PC-3 (cell line): ENCODE measurements around the gene TDRD7. TPM values are rescaled to one million over a fixed set of nuclear protein-coding genes. Genes with fewer than 3 reads are reported as not detected.

ENCODE experiments used
- ATAC-seq: fragments of 200-7000 bp; cut with Tn5 transposase; 2 replicates; pipeline ENCODE4 v1.9.1; 2020; ENCODE audit warnings: mild to moderate bottlenecking, moderate library complexity
- BruUV-seq: library from RNA; stranded (reverse); fragments of 400-500 nt; replicated peaks from 2 replicates; lab custom pipeline; 2021; lab: Mats Ljungman, UMichigan
- CTCF ChIA-PET: fragments of 300-600 bp; sonication (Branson Sonifier 250); formaldehyde crosslinking; loops from one replicate; lab custom pipeline; 2022; ENCODE audit warnings: antibody characterized with exemption; lab: Charles Lee
- POLR2A ChIA-PET: fragments of 300-600 bp; sonication (Branson Sonifier 250); formaldehyde crosslinking; loops from one replicate; lab custom pipeline; 2022; ENCODE audit warnings: antibody characterized with exemption; ENCODE audit not compliant: unreplicated experiment; lab: Charles Lee
- DNase-seq: peaks from one replicate; pipeline ENCODE4 v3.0.0-alpha.2; 2015
- H2AFZ ChIP-seq: fragments of 300-600 bp; sonication (generic); 2 replicates; pipeline ENCODE4 v1.6.0; 2016; ENCODE audit warnings: antibody characterized with exemption, low read length
- H3F3A ChIP-seq: fragments of 300-600 bp; sonication (generic); one replicate; pipeline ENCODE4 v1.6.0; 2017; ENCODE audit warnings: antibody characterized with exemption, low read length, control low read depth, mild to moderate bottlenecking; ENCODE audit not compliant: unreplicated experiment
- H3K27ac ChIP-seq: fragments of 300-600 bp; sonication (generic); 2 replicates; pipeline ENCODE4 v1.5.1; 2016; ENCODE audit warnings: mild to moderate bottlenecking, low read length
- H3K27me3 ChIP-seq: fragments of 300-600 bp; sonication (generic); 2 replicates; pipeline ENCODE4 v1.6.1; 2016; ENCODE audit warnings: low read length, mixed read lengths
- H3K36me3 ChIP-seq: fragments of 300-600 bp; sonication (generic); 2 replicates; pipeline ENCODE4 v1.6.1; 2016; ENCODE audit warnings: low read depth, mixed run types, low read length, mixed read lengths
- H3K4me1 ChIP-seq: fragments of 300-600 bp; sonication (generic); 2 replicates; pipeline ENCODE4 v1.5.1; 2016; ENCODE audit warnings: low read length; ENCODE audit not compliant: insufficient read depth
- H3K4me2 ChIP-seq: fragments of 300-600 bp; sonication (generic); 2 replicates; pipeline ENCODE4 v1.6.0; 2016; ENCODE audit warnings: low read length
- H3K4me3 ChIP-seq: fragments of 300-600 bp; sonication (generic); 2 replicates; pipeline ENCODE4 v1.5.1; 2016; ENCODE audit warnings: mild to moderate bottlenecking, low read length, mixed read lengths
- H3K79me2 ChIP-seq: fragments of 300-600 bp; sonication (generic); 2 replicates; pipeline ENCODE4 v1.6.1; 2017; ENCODE audit warnings: low read length, mixed read lengths
- H3K9ac ChIP-seq: fragments of 300-600 bp; sonication (generic); 2 replicates; pipeline ENCODE4 v1.6.0; 2016; ENCODE audit warnings: mild to moderate bottlenecking, low read length
- H3K9me2 ChIP-seq: fragments of 300-600 bp; sonication (generic); replicated peaks from 2 replicates; pipeline ENCODE4 v1.6.1; 2016; ENCODE audit warnings: mixed run types, low read length, mixed read lengths
- H3K9me3 ChIP-seq: fragments of 300-600 bp; sonication (generic); 2 replicates; pipeline ENCODE4 v1.6.1; 2016; ENCODE audit warnings: low read length, mixed read lengths
- H4K20me1 ChIP-seq: fragments of 300-600 bp; sonication (generic); 2 replicates; pipeline ENCODE4 v1.6.1; 2016; ENCODE audit warnings: low read length, mixed read lengths
- EZH2 ChIP-seq: fragments of 300-600 bp; sonication (generic); IDR thresholded peaks from one replicate; pipeline ENCODE4 v1.6.1; 2017; ENCODE audit warnings: antibody characterized with exemption, mild to moderate bottlenecking, low read length; ENCODE audit not compliant: unreplicated experiment
- EZH2phosphoT487 ChIP-seq: fragments of 300-600 bp; sonication (generic); IDR thresholded peaks from 2 replicates; pipeline ENCODE4 v1.6.1; 2018; ENCODE audit warnings: mild to moderate bottlenecking, antibody characterized with exemption, low read length, borderline replicate concordance
- intact Hi-C: fragments of 100-400 bp; cut with micrococcal nuclease; formaldehyde crosslinking; loops from 2 replicates; pipeline ENCODE4 v1.9.0; 2023
- total RNA-seq: library from RNA; depleted of rRNA; stranded (reverse); fragments of >200 nt; gene quantifications from 2 replicates; pipeline ENCODE4 v1.2.3, GENCODE V29; 2014
- TF ChIP-seq, protein P1 (sequence below): fragments of 300-600 bp; sonication (generic); conservative IDR thresholded peaks from 2 replicates; pipeline ENCODE4 v1.5.1; 2017; ENCODE audit warnings: antibody characterized with exemption, low read depth, mild to moderate bottlenecking, low read length

TDRD7 gene
- total RNA-seq, 1 experiment from 2014 or later = 4.2 TPM

DNA sequence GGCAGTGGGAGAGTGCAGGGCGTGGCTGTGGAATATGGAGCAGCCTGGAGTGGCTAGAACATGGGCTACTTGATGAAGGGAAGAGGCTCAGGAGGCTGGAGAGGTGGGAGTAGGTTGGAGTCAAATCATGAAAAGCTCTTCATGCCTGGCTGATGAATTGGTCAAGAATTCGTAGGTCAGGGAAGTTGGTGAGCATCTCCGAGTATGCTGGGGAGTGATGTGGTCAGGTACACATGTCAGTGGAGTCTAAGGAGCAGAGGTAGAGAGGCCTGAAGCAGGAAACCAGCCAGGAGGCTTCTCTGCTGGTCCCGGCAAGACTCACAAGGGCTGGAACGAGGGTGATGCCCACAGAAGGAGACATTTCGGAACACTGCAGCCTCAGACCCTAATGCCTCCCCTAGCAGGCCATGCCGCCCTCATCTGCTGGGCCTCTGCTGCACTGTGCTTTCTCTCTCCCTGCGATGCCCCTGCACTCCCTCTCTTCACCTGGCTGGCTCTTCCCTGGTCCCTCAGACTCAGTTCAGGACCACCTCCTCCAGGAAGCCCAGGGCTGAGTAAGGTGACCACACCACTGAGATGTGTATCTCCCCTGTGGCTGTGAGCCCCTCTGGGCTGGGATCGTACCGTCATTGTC, 123.2 kb downstream of the TDRD7 start:
- H3K4me2 ChIP-seq = no peak overlapping the region
- DNase-seq = no peak
- H3K4me3 ChIP-seq = no peak overlapping the region
- H3K4me1 ChIP-seq = no peaks in the 10 kb centered on the region
- H3K27me3 ChIP-seq = no peaks in the 10 kb centered on the region
- H4K20me1 ChIP-seq = no peaks in the 10 kb centered on the region
- H3K9ac ChIP-seq = no peak overlapping the region
- H3F3A ChIP-seq = no peaks in the 10 kb centered on the region
- no peaks in the 10 kb centered on the region for H3K36me3 ChIP-seq
- H3K9me3 ChIP-seq = no peaks in the 10 kb centered on the region
- H2AFZ ChIP-seq = no peak overlapping the region
- H3K79me2 ChIP-seq = no peaks in the 10 kb centered on the region
- TF ChIP-seq EZH2phosphoT487 (no peak), EZH2 (no peak)
- TF ChIP-seq, protein P1, sequence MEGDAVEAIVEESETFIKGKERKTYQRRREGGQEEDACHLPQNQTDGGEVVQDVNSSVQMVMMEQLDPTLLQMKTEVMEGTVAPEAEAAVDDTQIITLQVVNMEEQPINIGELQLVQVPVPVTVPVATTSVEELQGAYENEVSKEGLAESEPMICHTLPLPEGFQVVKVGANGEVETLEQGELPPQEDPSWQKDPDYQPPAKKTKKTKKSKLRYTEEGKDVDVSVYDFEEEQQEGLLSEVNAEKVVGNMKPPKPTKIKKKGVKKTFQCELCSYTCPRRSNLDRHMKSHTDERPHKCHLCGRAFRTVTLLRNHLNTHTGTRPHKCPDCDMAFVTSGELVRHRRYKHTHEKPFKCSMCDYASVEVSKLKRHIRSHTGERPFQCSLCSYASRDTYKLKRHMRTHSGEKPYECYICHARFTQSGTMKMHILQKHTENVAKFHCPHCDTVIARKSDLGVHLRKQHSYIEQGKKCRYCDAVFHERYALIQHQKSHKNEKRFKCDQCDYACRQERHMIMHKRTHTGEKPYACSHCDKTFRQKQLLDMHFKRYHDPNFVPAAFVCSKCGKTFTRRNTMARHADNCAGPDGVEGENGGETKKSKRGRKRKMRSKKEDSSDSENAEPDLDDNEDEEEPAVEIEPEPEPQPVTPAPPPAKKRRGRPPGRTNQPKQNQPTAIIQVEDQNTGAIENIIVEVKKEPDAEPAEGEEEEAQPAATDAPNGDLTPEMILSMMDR = no peak
- BruUV-seq = no TSS peak
- ChIA-PET CTCF (no interaction called here), POLR2A (no interaction called here)
- intact Hi-C loops = no loop called here
- no peak overlapping the region for H3K27ac ChIP-seq
- ATAC-seq = no peak
- no peaks in the 10 kb centered on the region for H3K9me2 ChIP-seq

DNA sequence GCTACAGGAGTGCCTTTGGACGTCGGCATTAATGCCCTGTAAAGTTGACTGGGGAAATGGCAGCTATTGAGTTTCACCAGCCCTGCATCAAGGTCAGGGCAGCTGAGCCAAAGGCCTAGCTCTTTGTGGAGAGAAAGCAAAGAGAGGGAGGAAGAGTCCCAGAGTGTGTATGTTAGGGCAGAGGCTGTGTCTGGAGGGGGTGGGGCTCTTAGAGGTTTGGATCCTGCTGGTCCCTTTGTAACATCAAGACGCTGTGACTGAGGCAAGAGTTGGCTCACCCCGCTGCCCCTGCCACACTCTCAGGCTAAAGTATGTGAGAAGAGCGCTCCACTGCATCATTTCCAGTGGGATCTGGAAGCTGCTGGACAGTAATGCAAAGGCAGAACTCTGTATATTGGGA, 123.9 kb downstream of the TDRD7 start:
- H3F3A ChIP-seq = no peaks in the 10 kb centered on the region
- H3K36me3 ChIP-seq = no peaks in the 10 kb centered on the region
- H3K79me2 ChIP-seq = no peaks in the 10 kb centered on the region
- H3K27ac ChIP-seq = no peak overlapping the region
- ATAC-seq (no peak), DNase-seq (no peak)
- no TSS peak for BruUV-seq
- ChIA-PET POLR2A (no interaction called here), CTCF (no interaction called here)
- no peak overlapping the region for H2AFZ ChIP-seq
- no peak overlapping the region for H3K4me2 ChIP-seq
- no peaks in the 10 kb centered on the region for H3K4me1 ChIP-seq
- no peak overlapping the region for H3K4me3 ChIP-seq
- no peaks in the 10 kb centered on the region for H3K9me2 ChIP-seq
- no peaks in the 10 kb centered on the region for H3K27me3 ChIP-seq
- H4K20me1 ChIP-seq = no peaks in the 10 kb centered on the region
- no peak for TF ChIP-seq EZH2
- TF ChIP-seq, protein P1 = no peak
- no peak for TF ChIP-seq EZH2phosphoT487
- H3K9me3 ChIP-seq = no peaks in the 10 kb centered on the region
- intact Hi-C loops = no loop called here
- no peak overlapping the region for H3K9ac ChIP-seq

DNA sequence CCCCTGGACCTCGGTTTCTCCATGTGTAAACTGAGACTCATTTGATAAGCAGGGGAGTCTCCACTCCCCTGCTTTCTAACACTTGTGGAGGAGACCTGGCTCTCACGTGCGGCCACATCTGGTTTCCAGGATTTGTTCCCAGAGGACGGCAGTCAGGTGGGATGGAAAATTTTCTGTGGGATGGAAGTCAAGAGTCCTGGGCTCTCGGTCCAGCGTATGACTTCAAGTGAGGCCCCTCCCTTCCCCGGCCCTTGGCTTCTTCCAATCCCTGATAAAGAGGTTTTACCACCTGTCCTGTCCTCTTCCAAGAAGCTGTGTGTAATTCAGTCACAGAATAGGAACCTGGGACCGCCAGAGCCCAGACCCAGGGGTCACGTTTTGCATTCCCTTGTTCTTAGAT, 124.6 kb downstream of the TDRD7 start:
- no peaks in the 10 kb centered on the region for H3K9me3 ChIP-seq
- H4K20me1 ChIP-seq = no peaks in the 10 kb centered on the region
- CTCF ChIA-PET = no interaction called here
- H3K27ac ChIP-seq = no peak overlapping the region
- H3K4me3 ChIP-seq = no peak overlapping the region
- TF ChIP-seq EZH2 (no peak), EZH2phosphoT487 (no peak)
- TF ChIP-seq, protein P1 = no peak
- no peak overlapping the region for H3K4me2 ChIP-seq
- H3K9ac ChIP-seq = no peak overlapping the region
- no peak overlapping the region for H2AFZ ChIP-seq
- POLR2A ChIA-PET = no interaction called here
- no peaks in the 10 kb centered on the region for H3K9me2 ChIP-seq
- H3F3A ChIP-seq = no peaks in the 10 kb centered on the region
- no peaks in the 10 kb centered on the region for H3K27me3 ChIP-seq
- DNase-seq (no peak), ATAC-seq (no peak)
- no peaks in the 10 kb centered on the region for H3K36me3 ChIP-seq
- no TSS peak for BruUV-seq
- H3K79me2 ChIP-seq = no peaks in the 10 kb centered on the region
- no peaks in the 10 kb centered on the region for H3K4me1 ChIP-seq
- intact Hi-C loops = no loop called here
